CD4-positive, alpha-beta T cell treated with Interleukin-2 at 100 ng/mL for 4 hours (primary cell): Measurements from ENCODE around the gene METTL8.
"Not testable (repeated sequence)": the region's sequence is repeated elsewhere in the genome, so short reads cannot be mapped to it uniquely, and the experiment has no call there.

Source experiments
- DNase-seq: peaks from one replicate; pipeline ENCODE4 v3.0.0-alpha.2; 2020; ENCODE audit warnings: low spot score

The METTL8 gene

DNA sequence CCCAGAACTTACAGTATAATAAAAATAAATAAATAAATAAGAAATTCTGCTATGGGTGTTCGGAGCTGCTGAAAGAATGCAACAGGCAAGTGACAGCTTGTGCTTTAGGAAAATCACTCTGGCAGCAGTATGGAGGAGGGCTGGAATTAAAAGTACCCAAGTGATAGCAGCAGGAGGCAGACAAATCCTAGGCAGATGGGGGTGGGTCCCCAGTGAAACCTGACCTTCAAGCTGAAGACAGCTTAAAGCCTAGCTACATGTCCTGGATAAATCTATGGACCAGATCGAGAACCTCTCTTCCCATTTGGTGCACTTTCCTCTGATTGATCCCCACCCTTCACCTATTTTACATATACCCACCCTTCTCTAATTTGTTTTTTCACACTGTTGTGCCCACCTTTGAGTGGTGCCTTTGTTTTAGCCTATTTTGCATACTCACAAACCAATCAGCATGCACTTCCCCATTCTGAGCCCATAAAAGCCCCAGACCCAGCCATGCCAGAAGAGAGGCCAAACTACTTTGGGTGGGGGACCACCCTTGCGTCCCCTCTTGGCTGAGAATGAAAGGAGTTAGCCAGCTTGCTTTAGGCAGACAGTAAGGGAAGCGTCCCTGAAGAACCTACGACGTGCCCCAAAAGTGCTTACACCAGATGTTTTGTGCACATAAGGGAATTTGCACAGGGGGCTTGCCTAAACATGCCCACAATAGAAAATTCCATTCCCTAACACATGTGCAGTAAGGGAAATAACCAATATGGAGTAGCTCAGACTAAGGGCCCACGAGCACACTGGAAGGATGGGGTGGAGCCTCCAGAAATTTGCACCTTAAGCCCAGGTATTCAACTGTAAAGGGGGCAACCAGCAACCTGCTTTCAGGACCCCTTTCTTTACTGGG is 3.0 kb downstream of the METTL8 start:
- no peak for DNase-seq

DNA sequence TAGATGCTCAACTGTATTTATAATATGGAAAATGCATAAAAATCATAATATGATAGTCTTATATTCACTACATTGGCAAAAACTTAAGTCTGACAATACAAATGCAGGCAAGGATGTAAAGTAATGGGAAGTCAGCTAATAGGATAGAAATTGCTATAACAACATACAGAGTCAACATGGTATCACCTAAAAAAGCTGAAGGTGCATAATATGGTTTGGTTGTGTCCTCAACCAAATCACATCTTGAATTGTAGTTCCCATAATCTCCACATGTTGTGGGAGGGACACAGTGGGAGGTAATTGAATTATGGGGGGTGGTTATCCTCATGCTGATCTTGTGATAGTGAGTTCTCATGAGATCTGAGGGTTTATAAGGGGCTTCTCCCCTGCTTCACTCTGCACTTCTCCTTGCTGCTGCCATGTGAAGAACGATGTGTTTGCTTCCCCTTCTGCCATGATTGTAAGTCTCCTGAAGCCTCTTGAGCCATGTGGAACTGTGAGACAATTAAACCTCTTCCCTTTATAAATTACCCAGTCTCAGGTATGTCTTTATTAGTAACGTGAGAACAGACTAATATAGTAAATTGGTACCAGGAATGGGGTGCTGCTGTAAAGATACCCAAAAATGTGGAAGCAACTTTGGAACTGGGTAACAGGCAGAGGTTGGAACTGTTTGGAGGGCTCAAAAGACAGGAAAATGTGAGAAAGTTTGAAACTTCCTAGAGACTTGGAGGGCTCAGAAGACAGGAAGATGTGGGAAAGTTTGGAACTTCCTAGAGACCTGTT is 10.9 kb downstream of the METTL8 start:
- DNase-seq, result not testable (repeated sequence)

DNA sequence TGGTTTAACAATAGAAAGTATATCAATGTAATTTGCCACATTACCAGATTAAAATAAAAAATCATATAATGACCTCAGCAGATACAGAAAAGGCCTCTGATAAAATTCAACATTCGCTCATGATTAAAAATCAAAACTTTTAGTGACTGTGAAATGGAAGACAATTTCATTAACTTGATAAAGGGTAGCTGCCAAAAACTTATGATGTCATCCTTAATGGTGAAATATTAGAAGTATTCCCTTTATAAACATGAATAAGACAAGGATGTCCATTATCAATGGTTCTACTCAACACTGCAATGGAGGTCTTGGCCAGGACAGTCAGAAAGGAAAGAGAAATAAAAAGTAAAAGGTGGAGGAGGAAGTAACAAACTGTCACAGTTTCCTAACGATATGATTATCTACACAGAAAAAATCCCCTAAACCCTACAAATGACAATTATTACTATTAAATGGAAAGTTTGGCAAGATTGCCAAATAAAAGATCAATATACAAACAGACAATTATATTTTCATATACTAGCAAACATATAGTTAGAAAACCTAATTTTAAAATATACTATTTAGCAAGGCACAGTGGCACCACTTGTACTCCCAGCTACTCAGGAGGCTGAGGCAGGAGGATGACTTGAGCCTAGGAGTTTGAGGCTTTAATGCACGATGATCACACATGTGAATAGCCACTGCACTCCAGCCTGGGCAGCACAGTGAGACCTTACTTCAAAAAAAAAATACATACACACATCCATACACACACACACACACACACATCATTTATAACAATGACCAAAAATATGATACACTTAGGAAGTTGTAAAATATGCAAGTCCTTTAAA is 12.8 kb downstream of the METTL8 start:
- DNase-seq, result no peak

DNA sequence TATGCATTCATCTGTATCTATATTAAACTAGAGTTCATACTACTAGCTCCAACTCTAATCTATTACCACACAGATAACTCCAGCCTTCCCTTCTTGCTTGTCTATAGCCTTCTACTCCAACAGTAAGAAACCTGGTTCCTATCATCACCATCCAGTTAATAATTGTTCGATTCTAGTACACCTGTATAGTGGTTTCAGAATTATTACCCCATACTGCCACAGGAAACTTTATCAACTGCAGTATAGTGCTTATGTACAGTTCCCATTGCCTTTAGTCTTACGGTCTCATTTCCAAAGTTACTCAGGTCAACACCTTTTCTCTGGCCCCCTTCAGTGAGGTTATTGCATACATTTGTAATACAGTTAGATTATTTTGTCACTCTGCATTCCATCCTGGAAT is 14.5 kb downstream of the METTL8 start:
- no peak for DNase-seq

DNA sequence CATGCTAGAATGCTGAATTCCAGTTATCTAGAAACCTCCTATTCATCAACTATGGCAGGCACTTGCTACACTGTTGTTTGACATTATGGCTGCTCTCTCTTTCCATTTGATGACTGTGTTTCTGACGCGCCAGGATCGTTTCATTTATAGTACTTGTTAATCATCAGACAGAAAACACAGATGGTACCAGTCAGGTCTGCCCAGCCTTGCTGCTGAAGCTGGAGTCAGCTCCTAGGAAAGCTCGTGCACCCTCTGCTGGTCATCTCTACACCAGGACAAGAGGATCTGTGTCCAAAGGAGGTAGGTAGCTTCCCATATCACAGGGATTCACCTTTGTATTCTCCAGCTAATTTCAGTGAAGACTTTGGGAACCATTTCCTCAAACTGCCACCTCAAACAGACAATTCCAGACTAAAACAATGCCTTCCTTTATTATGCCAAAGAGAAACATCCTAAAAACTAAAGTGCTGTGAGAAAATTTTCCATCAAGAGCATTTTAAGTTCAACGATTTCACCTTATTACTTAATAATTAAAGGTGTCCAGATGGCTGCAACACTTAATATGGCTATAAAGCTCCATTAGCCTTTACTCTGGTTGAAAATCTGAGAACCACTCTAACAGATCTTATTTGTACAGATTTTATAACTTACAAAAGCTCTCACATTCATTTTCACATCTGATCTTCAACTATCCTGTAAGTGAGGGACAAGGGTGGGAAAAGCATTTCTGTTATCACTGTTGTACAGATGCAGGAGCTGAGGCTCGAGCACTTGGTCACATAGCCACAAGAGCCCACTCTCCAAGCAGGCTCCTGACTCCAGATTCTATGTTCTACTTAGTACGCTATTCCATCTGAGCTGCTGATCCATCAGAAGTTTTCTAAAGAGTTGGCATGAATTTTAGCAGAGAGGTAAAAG is 17.5 kb downstream of the METTL8 start:
- DNase-seq, result peak; percentile 82

DNA sequence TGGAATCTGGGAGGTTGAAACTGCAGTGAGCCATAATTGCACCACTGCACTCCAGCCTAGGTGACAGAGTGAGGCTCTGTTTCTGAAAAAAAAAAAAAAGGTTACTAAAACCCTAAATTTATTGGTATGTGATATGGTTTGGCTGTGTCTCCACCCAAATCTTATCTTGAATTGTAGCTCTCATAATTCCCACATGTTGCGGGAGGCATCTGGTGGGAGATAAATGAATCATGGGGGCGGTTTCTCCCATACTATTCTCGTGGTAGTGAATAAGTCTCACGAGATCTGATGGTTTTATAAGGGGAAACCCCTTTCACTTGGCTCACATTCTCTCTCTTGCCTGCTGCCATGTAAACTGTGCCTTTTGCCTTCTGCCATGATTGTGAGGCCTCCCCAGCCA is 19.1 kb downstream of the METTL8 start:
- not testable (repeated sequence) for DNase-seq

DNA sequence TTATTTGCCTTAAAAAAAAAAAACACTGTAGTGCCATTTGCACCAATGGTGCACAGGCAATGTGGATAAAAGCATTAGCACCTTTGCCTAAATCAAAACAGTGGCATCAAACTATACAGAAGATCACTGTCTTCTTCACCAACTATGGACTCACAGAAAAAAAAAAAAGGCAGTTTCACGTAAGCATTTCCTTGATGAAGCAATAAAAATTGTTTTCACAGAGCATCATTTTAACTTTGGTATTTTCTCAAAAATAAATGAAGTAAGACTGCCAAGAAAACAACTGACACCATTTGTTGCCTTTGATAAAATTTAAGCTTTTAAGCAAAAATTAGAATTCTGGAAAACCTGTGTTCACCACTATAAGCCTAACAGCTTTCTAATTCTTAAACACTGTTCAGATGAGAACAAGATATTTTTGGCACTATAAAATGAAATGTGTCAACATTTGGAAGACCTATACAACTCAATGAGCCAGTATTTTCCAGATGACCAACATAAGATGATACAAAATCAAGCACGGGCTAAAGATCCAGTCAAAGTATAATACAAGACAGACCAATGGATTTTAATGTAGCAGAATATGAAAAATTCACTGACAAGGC is 21.1 kb downstream of the METTL8 start:
- DNase-seq, result no peak

DNA sequence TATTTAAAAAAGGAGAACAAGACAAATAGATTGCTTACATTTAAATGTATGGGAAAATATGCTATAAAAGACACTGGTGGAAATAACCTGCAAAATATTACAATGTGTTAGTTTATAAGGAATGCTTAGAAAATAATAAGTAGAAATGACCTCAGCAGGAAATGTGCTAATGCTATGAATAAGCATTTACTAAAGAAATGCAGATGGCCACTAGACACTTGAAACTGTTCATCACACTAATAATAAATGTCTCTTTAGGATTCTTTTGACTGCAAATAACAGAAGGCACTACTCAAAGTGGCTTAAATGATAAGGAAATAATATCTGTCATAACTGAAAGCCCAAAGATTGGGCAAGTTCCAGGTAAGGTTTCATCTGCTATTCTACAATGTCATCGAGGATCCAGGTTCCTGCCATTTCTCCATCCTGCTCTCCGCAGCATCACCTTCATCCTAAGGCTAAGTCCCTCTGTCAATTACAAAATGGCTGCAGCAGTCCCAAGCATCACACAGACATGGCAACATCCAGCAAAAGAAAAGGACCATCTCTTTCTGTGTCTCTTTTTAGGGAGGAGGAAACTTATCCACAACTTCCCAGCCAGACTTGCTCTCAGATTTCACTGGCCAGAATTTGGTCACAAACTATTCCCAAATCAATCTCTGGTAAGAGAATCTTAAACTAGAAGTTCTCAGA is 21.9 kb downstream of the METTL8 start:
- DNase-seq, result no peak

DNA sequence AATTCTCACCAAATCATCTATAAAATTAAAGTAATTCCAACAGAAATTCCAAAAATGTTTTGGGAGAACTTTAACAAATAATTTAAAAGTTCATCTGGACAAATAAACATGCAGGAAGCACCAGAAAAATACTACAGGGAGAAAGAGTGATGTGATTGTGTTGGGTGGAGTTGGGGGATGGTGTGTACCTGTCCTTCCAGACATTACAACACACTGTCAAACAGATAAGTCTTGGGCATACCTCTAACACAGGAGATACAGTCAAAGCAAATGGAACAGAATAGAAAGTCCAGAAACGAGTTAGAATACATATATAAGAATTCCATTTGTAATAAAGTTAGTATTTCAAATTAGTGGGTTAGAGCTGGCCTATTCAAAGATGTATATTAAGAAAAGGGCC is 22.6 kb downstream of the METTL8 start:
- DNase-seq, result no peak

DNA sequence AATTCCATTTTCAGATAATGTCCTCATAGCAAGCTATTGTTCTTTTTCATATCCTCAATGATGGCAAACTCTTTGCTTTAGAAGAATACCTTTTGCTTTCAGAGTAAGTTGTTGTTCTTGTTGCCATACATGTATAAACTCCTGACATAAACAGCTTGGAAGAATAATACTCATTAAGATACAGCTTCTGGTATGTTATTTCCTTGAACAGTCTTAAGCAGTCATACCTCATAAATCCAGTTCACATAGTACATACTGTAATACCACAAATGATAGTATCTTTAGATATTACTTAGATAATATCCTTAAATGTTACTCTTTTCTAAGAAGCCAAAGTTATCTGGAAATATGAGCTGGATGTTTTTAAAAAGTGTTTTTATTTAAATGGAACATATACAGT is 23.2 kb downstream of the METTL8 start:
- no peak for DNase-seq

DNA sequence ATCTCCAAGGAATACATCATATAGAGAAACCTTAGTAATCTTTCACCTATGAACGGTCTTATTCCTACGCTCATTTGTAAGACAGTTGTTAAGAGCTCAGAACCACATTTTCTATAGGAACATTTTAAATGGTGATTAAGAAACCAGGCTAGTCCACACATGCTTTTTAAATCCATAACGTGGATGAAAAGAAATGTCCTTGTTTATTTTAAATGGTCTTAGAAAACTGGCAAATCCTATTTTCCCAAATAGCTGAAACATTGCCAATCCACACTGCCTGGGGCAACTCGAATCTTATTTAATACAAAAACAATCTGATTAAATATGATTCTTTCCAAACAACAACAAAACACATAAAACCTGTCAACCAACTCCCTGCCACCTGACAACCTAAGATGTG is 23.7 kb downstream of the METTL8 start:
- no peak for DNase-seq

DNA sequence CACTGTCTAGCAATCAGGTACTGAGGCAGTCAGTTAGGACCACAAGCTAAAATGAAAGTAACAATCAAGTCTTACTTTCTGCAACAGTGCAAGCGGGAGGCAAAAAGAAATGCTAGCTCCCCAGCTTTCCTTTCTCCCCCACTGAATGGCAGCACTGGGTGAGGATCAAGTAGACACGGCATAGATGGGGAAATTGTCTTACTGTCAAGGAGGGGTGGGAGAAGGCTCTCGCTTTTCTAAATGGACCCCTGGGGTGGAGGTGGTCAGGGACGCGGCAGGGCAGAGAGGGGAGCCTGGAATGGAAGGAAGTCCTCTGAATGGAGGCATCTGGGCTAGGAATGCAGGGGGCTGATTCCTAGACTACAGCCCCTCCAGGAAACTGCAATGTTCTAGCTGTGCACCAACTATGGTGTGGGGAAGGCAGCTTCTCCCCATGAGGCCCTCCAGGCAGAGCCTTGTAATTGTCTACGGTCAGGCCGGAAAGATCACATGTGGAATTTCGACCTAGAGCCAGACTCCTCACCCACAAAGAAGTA is 24.3 kb downstream of the METTL8 start:
- DNase-seq, result no peak

DNA sequence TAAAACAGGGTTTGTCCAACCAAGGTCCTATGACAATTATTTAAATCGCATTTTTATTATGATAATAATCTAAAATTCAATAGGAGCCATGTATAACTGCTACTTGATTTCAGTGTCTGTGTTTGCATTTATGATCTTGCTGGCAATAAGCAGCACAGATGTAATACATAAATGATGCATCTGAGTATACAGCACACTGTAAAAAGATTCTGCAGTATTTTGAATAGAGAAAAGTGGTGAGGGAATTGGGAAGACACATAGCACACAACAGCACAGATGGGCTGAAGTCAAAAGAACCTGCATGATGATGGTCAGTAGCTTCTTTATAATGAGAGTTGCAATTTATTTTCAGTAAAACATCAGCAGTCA is 26.1 kb downstream of the METTL8 start:
- DNase-seq, result no peak

DNA sequence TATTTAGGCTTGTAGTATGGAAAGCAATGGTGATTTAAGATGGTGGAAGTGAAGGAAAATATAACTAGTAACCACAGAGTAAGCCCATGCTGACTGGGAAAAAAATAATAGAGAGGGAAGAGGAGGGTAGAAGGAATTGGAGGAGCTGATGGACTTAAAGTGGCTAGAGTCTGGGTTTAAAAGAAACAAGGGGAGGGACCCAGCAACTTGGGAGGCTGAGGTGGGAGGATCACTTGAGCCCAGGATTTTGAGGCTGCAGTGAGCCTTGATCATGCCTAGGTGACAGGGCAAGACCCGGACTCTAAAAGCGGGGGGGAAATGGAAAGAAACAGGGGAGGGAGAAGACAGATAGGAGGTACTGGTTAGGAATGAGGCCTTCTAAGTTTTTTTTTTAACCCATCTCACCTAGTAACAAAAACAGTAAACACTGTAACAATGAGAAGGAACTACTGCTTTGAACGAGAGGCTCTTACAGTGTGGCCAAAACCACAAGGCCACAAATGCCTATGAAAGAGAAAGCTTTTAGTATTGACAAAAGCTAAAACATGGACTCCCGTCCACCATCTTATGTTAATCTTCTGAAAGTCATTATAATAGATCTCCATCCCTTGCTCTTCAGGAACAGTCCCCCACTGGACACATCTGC is 26.6 kb downstream of the METTL8 start:
- DNase-seq, result no peak

DNA sequence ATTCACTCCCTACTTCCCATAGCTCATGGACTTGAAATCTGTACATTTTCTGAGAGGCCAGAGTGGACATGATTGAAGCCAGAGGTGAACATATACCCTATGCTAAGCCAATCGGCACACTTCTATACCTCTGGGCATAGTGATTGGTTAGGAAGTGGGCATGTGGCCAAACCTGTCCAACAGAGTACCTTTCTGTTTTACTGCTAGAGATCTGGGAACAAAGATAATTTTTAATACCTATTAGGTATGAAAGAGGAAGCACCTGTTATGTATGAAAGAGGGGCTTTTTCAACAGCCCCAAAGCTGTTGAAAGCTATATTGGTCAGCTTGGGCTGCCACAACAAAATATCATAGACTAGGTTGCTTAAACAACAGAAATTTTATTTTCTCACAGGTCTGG is 27.7 kb downstream of the METTL8 start:
- DNase-seq, result no peak

DNA sequence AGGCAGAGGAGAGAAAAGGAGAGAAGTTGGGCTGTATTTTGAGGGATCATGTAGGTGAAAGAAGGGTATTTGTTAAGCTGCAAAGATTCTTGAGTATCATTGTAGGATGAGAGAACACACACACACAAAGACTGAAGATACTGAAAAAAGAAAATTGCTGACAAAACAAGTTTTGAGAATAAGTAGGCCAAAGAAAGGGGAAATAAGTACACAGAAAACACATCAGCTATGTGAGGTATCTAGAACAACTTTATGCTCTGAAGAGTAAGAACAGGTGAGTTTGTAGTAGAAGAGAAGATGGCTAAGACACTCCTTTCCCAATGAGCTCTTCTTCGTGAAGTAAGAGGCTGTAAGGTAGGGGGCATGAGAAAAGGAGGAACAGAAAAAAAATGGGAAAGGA is 28.2 kb downstream of the METTL8 start:
- no peak for DNase-seq

DNA sequence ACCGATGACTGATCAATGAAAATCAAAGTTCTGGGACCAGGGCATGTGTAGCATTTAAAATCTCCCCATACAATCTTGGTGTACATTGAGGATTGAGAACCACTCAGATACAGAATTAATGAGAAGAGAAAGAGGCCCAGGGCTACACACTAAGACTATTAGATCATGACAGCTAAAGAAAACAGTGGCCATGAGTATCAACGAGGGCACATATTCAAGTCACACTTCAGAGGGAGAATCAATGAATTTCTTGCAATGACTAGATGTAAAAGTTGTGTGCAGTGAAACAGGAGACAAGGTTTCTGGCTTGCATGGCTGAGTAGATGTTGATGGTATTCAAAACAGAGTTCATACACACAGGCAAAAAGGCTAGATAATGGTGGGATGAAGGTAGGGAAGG is 29.1 kb downstream of the METTL8 start:
- no peak for DNase-seq

DNA sequence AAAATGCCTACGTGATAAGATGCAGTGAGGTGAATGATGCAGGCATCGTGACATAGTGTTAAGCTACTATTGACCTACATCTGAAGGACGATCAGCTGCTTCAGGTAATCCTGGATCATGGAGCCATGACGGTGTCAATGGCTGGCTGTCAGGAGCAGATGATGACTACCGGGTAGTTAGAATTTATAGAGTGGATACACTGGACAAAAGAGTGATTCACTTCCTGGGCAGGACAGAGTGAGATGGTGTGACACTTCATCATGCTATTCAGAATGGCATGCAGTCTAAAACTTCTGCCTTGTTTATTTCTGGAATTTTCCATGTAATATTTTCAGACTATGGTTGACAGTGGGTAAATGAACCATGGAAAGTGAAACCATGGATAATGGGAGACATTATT is 29.5 kb downstream of the METTL8 start:
- no peak for DNase-seq

DNA sequence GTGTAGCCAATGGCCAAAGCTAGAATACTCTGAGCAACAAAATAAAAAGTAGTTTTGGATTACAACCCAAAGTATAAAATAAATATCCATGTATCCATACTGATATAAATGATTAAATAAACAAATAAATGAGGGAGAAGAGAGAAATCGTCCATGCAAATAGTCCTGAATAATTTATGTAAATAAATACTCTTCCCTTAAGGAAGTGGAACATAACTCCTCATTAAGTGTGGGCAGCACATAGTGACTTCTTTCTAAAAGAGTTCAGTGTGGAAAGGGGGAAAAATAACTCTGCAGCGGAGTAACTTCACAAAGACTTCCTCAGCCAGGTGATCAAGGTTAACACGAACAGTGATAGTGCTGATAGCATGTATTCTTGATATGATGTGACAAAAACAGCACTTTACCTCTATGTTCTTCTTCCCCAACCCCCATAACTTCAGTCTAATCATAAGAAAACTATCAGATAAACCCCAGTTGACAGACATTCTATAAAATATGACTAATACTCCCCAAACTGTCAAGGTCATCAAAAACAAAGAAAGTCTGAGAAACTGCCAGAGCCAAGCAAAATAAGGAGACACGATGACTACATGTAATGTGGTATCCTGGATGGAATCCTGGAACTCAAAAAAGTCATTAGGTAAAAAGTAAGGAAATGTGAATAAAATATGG is 30.7 kb downstream of the METTL8 start:
- DNase-seq, result no peak
